Fibroblast of the aortic adventitia (primary cell): ENCODE measurements around the gene CYP4F11. TPM values are rescaled to one million over a fixed set of nuclear protein-coding genes. Genes with fewer than 3 reads are reported as not detected.
"Not testable (repeated sequence)": the region's sequence is repeated elsewhere in the genome, so short reads cannot be mapped to it uniquely, and the experiment has no call there.

Experiments used
- DNase-seq: peaks from one replicate; pipeline ENCODE4 v3.0.0-alpha.2; 2010; ENCODE audit warnings: low read depth
- H3K4me3 ChIP-seq: 2 replicates; pipeline ENCODE4 v1.5.1; 2011; ENCODE audit warnings: low read depth, mild to moderate bottlenecking, control low read depth, low read length, moderate library complexity
- CTCF ChIP-seq: IDR thresholded peaks from 2 replicates; pipeline ENCODE4 v1.5.1; 2011; ENCODE audit warnings: mild to moderate bottlenecking, low read length, control low read depth, inconsistent platforms; ENCODE audit not compliant: insufficient read depth
- total RNA-seq: library from RNA; depleted of rRNA; stranded (reverse); fragments of >200 nt; gene quantifications from 2 replicates; pipeline ENCODE4 v1.2.3, GENCODE V29; 2012; ENCODE audit warnings: low replicate concordance

The CYP4F11 gene, protein sequence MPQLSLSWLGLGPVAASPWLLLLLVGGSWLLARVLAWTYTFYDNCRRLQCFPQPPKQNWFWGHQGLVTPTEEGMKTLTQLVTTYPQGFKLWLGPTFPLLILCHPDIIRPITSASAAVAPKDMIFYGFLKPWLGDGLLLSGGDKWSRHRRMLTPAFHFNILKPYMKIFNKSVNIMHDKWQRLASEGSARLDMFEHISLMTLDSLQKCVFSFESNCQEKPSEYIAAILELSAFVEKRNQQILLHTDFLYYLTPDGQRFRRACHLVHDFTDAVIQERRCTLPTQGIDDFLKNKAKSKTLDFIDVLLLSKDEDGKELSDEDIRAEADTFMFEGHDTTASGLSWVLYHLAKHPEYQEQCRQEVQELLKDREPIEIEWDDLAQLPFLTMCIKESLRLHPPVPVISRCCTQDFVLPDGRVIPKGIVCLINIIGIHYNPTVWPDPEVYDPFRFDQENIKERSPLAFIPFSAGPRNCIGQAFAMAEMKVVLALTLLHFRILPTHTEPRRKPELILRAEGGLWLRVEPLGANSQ
- total RNA-seq, result not detected in 2 replicates

DNA sequence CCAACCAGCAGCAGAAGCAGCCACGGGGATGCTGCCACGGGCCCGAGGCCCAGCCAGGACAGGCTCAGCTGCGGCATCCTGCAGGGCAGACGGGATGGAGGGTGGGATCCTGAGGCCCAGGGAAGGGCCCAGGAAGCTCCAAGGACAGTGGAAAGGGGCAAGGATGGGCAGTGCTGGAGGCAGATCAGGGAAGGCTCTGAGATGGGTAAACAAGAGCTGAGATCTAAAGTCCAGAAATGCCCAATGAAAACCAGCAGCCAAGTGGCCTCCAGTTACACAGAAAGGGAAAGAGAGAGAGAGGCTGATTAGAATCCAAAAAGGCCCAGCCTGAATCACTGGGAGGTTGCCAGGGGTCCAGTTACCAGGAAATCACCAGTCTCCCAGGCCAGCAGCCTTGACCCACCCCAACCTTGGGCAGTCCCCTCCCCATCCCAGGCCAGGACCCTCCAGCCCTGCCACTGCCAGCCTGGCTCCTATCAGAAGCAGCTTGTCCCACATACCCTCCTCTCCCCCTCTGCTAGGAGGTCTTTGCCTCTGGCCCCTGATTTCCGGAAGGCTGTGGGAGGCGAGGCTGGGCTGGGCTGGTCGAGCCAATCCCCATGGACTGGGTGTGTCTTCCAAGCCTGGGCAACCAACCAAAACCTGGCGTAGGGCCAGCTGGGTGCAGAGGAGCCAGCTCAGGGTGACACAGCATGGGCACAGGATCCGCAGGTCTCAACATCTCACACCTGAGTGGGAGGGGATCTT, at the start of gene CYP4F11:
TSS of gene CYP4F11 (minus strand) at position 198 of the 747 bp plus-strand sequence. CDS start at position 77, 121 bp downstream.
- DNase-seq, result no peak
- TF ChIP-seq CTCF, result no peak
- no peak within 1 kb of the TSS for H3K4me3 ChIP-seq

- H3K4me3 ChIP-seq, result no peak overlapping the region
- DNase-seq, result no peak
- TF ChIP-seq CTCF, result no peak
These were observed 45.0 kb upstream of the CYP4F11 start for GRCh38 chr19:15979293-15979692.

DNA sequence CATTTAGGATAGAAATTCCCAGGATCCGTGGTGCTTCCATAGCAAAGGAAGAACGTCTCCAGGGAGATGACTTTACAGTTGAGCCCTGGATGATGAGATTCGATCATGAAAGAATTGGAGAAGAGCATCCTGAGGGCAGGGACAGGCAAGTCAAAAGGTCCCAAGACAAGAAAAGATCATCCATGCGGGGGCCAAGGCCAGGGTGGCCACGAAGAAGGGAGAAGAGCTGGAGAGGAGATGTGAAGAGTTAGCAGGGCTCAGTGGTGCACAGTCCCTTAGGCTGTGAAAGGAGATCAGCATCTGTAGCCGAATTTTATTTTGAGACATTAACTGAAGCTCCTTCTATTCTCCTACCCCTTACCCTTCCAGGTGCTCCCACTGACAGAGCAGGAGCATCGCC, 43.4 kb upstream of the CYP4F11 start:
- no peak for DNase-seq
- TF ChIP-seq CTCF, result no peak
- no peak overlapping the region for H3K4me3 ChIP-seq

- DNase-seq, result no peak
- H3K4me3 ChIP-seq, result no peak overlapping the region
- no peak for TF ChIP-seq CTCF
These were observed 42.7 kb upstream of the CYP4F11 start for GRCh38 chr19:15976836-15977689.

DNA sequence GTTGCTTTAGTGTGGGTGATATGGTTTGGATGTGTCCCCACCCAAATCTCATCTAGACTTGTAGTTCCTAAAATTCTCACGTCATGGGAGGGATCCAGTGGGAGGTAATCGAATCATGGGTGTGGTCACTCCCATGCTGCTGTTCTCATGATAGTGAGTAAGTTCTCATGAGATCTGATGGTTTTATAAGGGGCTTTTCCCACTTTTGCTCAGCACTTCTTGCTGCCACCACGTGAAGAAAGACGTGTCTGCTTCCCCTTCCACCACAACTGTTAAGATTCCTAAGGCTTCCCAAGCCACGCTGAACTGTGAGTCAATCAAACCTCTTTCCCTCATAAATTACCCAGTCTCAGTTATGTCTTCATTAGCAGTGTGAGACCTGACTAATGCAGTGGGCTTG, 40.5 kb upstream of the CYP4F11 start:
- TF ChIP-seq CTCF, result no peak
- no peak overlapping the region for H3K4me3 ChIP-seq

DNA sequence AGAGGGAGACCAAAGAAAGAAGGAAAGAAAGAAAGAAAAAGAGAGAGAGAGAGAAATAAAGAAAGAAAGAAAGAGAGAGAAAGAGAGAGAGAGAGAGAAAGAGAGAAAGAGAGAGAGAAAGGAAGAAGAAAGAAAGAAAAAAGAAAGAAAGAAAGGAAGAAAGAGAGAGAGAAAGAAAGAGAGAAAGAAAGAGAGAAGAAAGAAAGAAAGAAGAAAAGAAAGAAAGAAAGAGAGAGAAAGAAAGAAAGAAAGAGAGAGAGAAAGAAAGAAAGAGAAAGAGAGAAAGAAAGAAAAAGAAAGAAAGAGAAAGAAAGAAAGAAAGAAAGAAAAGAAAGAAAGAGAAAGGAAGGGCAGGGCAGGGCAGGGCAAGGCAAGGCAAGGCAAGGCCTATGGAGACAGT, 37.7 kb upstream of the CYP4F11 start:
- not testable (repeated sequence) for H3K4me3 ChIP-seq, DNase-seq

More for the DNA sequence above, 40.5 kb upstream of the CYP4F11 start:
- no peak for DNase-seq
